A549 (cell line): ENCODE results near the gene PRCP. TPM values are rescaled to one million over a fixed set of nuclear protein-coding genes. Genes with fewer than 3 reads are reported as not detected.
A peak's percentile ranks its signal among the peaks of the same experiment; 100 is the strongest.

ENCODE experiments used
- ATAC-seq, 2 experiments: fragments of 200-7000 bp in 1 of 2; fragments of >200 bp in 1 of 2; cut with Nextera tagmentation in 1 of 2; cut with Tn5 transposase in 1 of 2; 3 replicates each; pipeline versions ENCODE4 v1.8.0 to v1.9.1; 2018 to 2020; ENCODE audit warnings: mild to moderate bottlenecking in 1 of 2, moderate library complexity in 1 of 2
- CTCF ChIA-PET: fragments of 300-600 bp; sonication (Branson Sonifier 250); formaldehyde crosslinking; extraction: SDS; loops from one replicate; lab custom pipeline; 2021; ENCODE audit warnings: antibody characterized with exemption, inconsistent platforms; lab: Yijun Ruan, JAX
- POLR2A ChIA-PET: fragments of 350-600 bp; formaldehyde crosslinking; extraction: SDS; loops from one replicate; lab custom pipeline; 2021; ENCODE audit warnings: antibody characterized with exemption, inconsistent platforms; lab: Yijun Ruan, JAX
- DNase-seq, 2 experiments: peaks; one replicate each; pipeline versions ENCODE4 v3.0.0 to v3.0.0-alpha.2; 2011 to 2016; ENCODE audit warnings: low read depth in 1 of 2, low spot score in 1 of 2
- FAIRE-seq: peaks from 2 replicates; lab custom pipeline; 2011; peaks lifted over from hg19 to GRCh38; lab: Jason Lieb, UNC
- H3K27ac ChIP-seq, 2 experiments: fragments of >200 bp; sonication (Bioruptor Twin); formaldehyde crosslinking; 3 replicates each; pipeline ENCODE4 v1.5.1; 2016 to 2017
- H3K4me1 ChIP-seq: fragments of >200 bp; sonication (Bioruptor Twin); formaldehyde crosslinking; 3 replicates; pipeline ENCODE4 v1.6.1; 2016
- H3K4me2 ChIP-seq: fragments of >200 bp; sonication (Bioruptor Twin); formaldehyde crosslinking; 3 replicates; pipeline ENCODE4 v1.6.1; 2016
- H3K4me3 ChIP-seq: fragments of >200 bp; sonication (Bioruptor Twin); formaldehyde crosslinking; 3 replicates; pipeline ENCODE4 v1.5.1; 2016
- H3K9me3 ChIP-seq: fragments of >200 bp; sonication (Bioruptor Twin); formaldehyde crosslinking; 3 replicates; pipeline ENCODE4 v1.6.1; 2016
- BHLHE40 ChIP-seq: IDR thresholded peaks from 2 replicates; pipeline ENCODE4 v1.6.1; 2012; ENCODE audit warnings: low read depth, low read length, inconsistent platforms
- CBX2 ChIP-seq: fragments of 200-600 bp; sonication (generic); IDR thresholded peaks from 2 replicates; pipeline ENCODE4 v1.6.1; 2016; ENCODE audit warnings: low read depth, mild to moderate bottlenecking, borderline replicate concordance
- CEBPB ChIP-seq, 2 experiments: fragments of >200 bp in 1 of 2; sonication (Bioruptor Twin) in 1 of 2; formaldehyde crosslinking in 1 of 2; IDR thresholded peaks; 2 replicates each; pipeline ENCODE4 v1.6.1; 2012 to 2016
- CTCF ChIP-seq: fragments of >200 bp; sonication (Bioruptor Twin); formaldehyde crosslinking; IDR thresholded peaks from 3 replicates; pipeline ENCODE4 v1.5.1; 2016
- ELK1 ChIP-seq: fragments of 150-350 bp; IDR thresholded peaks from 2 replicates; pipeline ENCODE4 v1.6.1; 2014; ENCODE audit warnings: low read depth, mild to moderate bottlenecking, low read length
- EP300 ChIP-seq, 2 experiments: fragments of >200 bp; sonication (Bioruptor Twin); formaldehyde crosslinking; IDR thresholded peaks; 2 replicates in 1 of 2; 3 replicates in 1 of 2; pipeline ENCODE4 v1.6.1; 2016 to 2017
- FOSL2 ChIP-seq, 2 experiments: fragments of 450-650 bp in 1 of 2; fragments of >200 bp in 1 of 2; sonication (Bioruptor Twin) in 1 of 2; formaldehyde crosslinking; IDR thresholded peaks; 2 replicates each; pipeline versions ENCODE4 v1.5.0 to v1.6.1; 2016 to 2020; ENCODE audit warnings: mild to moderate bottlenecking in 1 of 2, moderate library complexity in 1 of 2
- HDAC2 ChIP-seq: fragments of 200-600 bp; sonication (generic); IDR thresholded peaks from 2 replicates; pipeline ENCODE4 v1.6.1; 2016
- HEYL ChIP-seq: fragments of 250-450 bp; sonication (Bioruptor Pico); IDR thresholded peaks from 2 replicates; pipeline ENCODE4 v1.8.0; 2021; ENCODE audit warnings: mild to moderate bottlenecking, moderate library complexity
- HOXB5 ChIP-seq: fragments of 250-450 bp; sonication (Bioruptor Pico); IDR thresholded peaks from 2 replicates; pipeline ENCODE4 v1.5.0; 2020; ENCODE audit warnings: mild to moderate bottlenecking, moderate library complexity
- JUN ChIP-seq, 2 experiments: fragments of >200 bp; sonication (Bioruptor Twin); formaldehyde crosslinking; IDR thresholded peaks; 2 replicates in 1 of 2; 3 replicates in 1 of 2; pipeline ENCODE4 v1.6.1; 2016 to 2017
- MAX ChIP-seq: IDR thresholded peaks from 2 replicates; pipeline ENCODE4 v1.6.1; 2012
- MAZ ChIP-seq: fragments of 150-350 bp; IDR thresholded peaks from 2 replicates; pipeline ENCODE4 v1.6.1; 2014; ENCODE audit warnings: antibody characterized with exemption, low read depth, low read length, borderline replicate concordance
- MYC ChIP-seq: IDR thresholded peaks from 2 replicates; pipeline ENCODE4 v1.6.1; 2012; ENCODE audit warnings: mild to moderate bottlenecking, inconsistent platforms, low read length, improper control_type of control experiment, borderline replicate concordance
- NFE2L2 ChIP-seq: fragments of 150-350 bp; conservative IDR thresholded peaks from 2 replicates; pipeline ENCODE4 v1.6.1; 2014; ENCODE audit warnings: low read length
- PHF8 ChIP-seq: fragments of 200-600 bp; sonication (generic); IDR thresholded peaks from 2 replicates; pipeline ENCODE4 v1.6.1; 2016; ENCODE audit warnings: low read depth, mild to moderate bottlenecking, antibody characterized with exemption, moderate library complexity, borderline replicate concordance
- RARB ChIP-seq: fragments of 250-450 bp; sonication (Bioruptor Pico); IDR thresholded peaks from 2 replicates; pipeline ENCODE4 v1.8.0; 2021; ENCODE audit warnings: mild to moderate bottlenecking, moderate library complexity
- REST ChIP-seq: fragments of 200-600 bp; sonication (generic); IDR thresholded peaks from 2 replicates; pipeline ENCODE4 v1.6.1; 2016; ENCODE audit warnings: antibody characterized with exemption, mild to moderate bottlenecking, moderate library complexity
- RFX5 ChIP-seq: fragments of 450-650 bp; IDR thresholded peaks from 2 replicates; pipeline ENCODE4 v1.7.1; 2014; ENCODE audit warnings: antibody characterized with exemption, mild to moderate bottlenecking, moderate library complexity
- RNF2 ChIP-seq: fragments of 200-600 bp; sonication (generic); IDR thresholded peaks from 2 replicates; pipeline ENCODE4 v1.6.1; 2016; ENCODE audit warnings: low read depth, mild to moderate bottlenecking, antibody characterized with exemption, moderate library complexity, borderline replicate concordance
- SREBF2 ChIP-seq: fragments of 450-650 bp; IDR thresholded peaks from 2 replicates; pipeline ENCODE4 v1.6.1; 2014; ENCODE audit warnings: mild to moderate bottlenecking, moderate library complexity
- TFCP2L1 ChIP-seq: fragments of 250-450 bp; sonication (Bioruptor Pico); IDR thresholded peaks from 2 replicates; pipeline ENCODE4 v1.5.0; 2021; ENCODE audit warnings: mild to moderate bottlenecking
- ZC3H11A ChIP-seq: fragments of 450-650 bp; IDR thresholded peaks from 2 replicates; pipeline ENCODE4 v1.6.1; 2014; ENCODE audit warnings: antibody characterized with exemption, mild to moderate bottlenecking
- ZNF302 ChIP-seq: fragments of 250-450 bp; sonication (Bioruptor Pico); IDR thresholded peaks from 2 replicates; pipeline ENCODE4 v1.9.0; 2021; ENCODE audit warnings: inconsistent platforms, mild to moderate bottlenecking, moderate library complexity
- WGBS: methylation state at CpG from one replicate; pipeline ENCODE4 v1.1.6; 2017; ENCODE audit errors: missing lambda C conversion rate; 5-methylcytosine and 5-hydroxymethylcytosine counted together
- polyA plus RNA-seq, 4 experiments: library from polyadenylated mRNA; depleted of rRNA in 3 of 4; stranded (reverse); fragments of >200 nt; fragmentation: RNase III in 1 of 4; extraction: RNeasy Plus Mini Kit Qiagen cat#74134 plus additional on column Dnase treatment in 1 of 4; gene quantifications; 2 replicates in 3 of 4; 3 replicates in 1 of 4; pipeline ENCODE4 v1.2.3, GENCODE V29; 2011 to 2017

Gene PRCP
- polyA plus RNA-seq, 2 of the 4 experiments (the other 2 are of a cell fraction): 49.8 to 86.2 TPM

- TF ChIP-seq CEBPB (IDR thresholded peaks at IDR 0.05): no peak
- TF ChIP-seq MAX: peak; percentile 94
- TF ChIP-seq CBX2: no peak
- no peak for TF ChIP-seq ZC3H11A
- TF ChIP-seq RFX5: peak; percentile 65; the same call in 1 of the 2 replicates
- no peak for TF ChIP-seq NFE2L2
- no peak for TF ChIP-seq SREBF2
- TF ChIP-seq HOXB5 (CRISPR knock-in tag): no peak
- no peak for TF ChIP-seq ZNF302 (CRISPR knock-in tag)
- TF ChIP-seq EP300 (IDR thresholded peaks at IDR 0.05): no peak
- TF ChIP-seq TFCP2L1 (CRISPR knock-in tag): no peak
- TF ChIP-seq JUN (IDR thresholded peaks at IDR 0.05): peak in 1 of 2 experiments; percentile 32; a peak in 1 of 5 replicates
- TF ChIP-seq HEYL: no peak
- peak; percentile 97 for TF ChIP-seq HDAC2
- no peak for TF ChIP-seq ELK1
- no peak for TF ChIP-seq RNF2
- TF ChIP-seq BHLHE40: peak; percentile 79
- no peak for TF ChIP-seq REST
- TF ChIP-seq FOSL2 (IDR thresholded peaks at IDR 0.05): no peak
- no peak for TF ChIP-seq FOSL2 (CRISPR knock-in tag; IDR thresholded peaks at IDR 0.05)
- no peak for TF ChIP-seq CTCF
These were observed 1.1 kb upstream of the PRCP start, which contains the start of gene DDIAS (continued) for GRCh38 chr11:82901165-82901921.

- peaks cover 13% of the 10 kb centered on the region for H3K4me1 ChIP-seq
- H3K27ac ChIP-seq: peak overlapping the region; percentile 80 to 93
- ATAC-seq: no peak; a peak in 1 of 6 replicates
- TF ChIP-seq MYC (no peak), RARB (no peak), MAZ (no peak), PHF8 (peak; percentile 78; the same call in 1 of the 2 replicates), ZNF302 (CRISPR knock-in tag) (no peak)
- TF ChIP-seq, all 56 proteins: peak for 1
- POLR2A ChIA-PET: interaction anchor here (0.5 to 2.3 kb wide), 7 partner anchors 27 to 385 kb away, joined by 3 to 34 read pairs (median 3); partner anchors contain the start of genes ANKRD42, CCDC90B and PCF11
- Histone ChIP-seq H3K4me3 (peak overlapping the region; percentile 72), H3K9me3 (no peaks in the 10 kb centered on the region), H3K4me2 (peak overlapping the region; percentile 95)
- FAIRE-seq (no peak), DNase-seq (no peak)
- 0% methylated on average over 6 of the region's 11 CpGs for WGBS
- CTCF ChIA-PET: interaction anchor here (0.5 to 3.5 kb wide), 10 partner anchors 13 to 384 kb away, joined by 3 to 32 read pairs (median 4); no protein-coding TSS in a partner anchor
These were observed 313 bp downstream of the PRCP start for GRCh38 chr11:82899957-82900276.
